Activated CD8-positive, alpha-beta T cell treated with anti-CD3 and anti-CD28 coated beads, Interleukin-2, amount 10 ng/mL, durations not matched to agents 7 days and 5 days (primary cell): ENCODE results near the gene PSMB4. TPM values are rescaled to one million over a fixed set of nuclear protein-coding genes. Genes with fewer than 3 reads are reported as not detected.
"Not testable (repeated sequence)": the region's sequence is repeated elsewhere in the genome, so short reads cannot be mapped to it uniquely, and the experiment has no call there.

ENCODE experiments used
- ATAC-seq: fragments of 150-1000 bp; cut with Tn5 transposase; one replicate; pipeline ENCODE4 v1.10.0; 2021; ENCODE audit warnings: moderate library complexity
- CTCF ChIA-PET: fragments of 350-600 bp; sonication (Branson Sonifier 250); formaldehyde crosslinking; loops from one replicate; lab custom pipeline; 2021; ENCODE audit warnings: antibody characterized with exemption; lab: Charles Lee
- POLR2A ChIA-PET: fragments of 350-600 bp; sonication (Branson Sonifier 250); formaldehyde crosslinking; loops from one replicate; lab custom pipeline; 2021; ENCODE audit warnings: antibody characterized with exemption; lab: Charles Lee
- DNase-seq: peaks from one replicate; pipeline ENCODE4 v3.0.0-alpha.2; 2020
- H3K27ac Mint-ChIP-seq: one replicate; pipeline ENCODE4 v1.8.0; 2021; ENCODE audit warnings: mild to moderate bottlenecking, mixed read lengths
- H3K27me3 Mint-ChIP-seq: one replicate; pipeline ENCODE4 v1.8.0; 2021; ENCODE audit warnings: low read depth, mixed read lengths
- H3K36me3 Mint-ChIP-seq: one replicate; pipeline ENCODE4 v1.8.0; 2021; ENCODE audit warnings: low read depth, mixed read lengths
- H3K4me1 Mint-ChIP-seq: one replicate; pipeline ENCODE4 v1.8.0; 2021; ENCODE audit warnings: low read depth, mixed read lengths
- H3K4me3 Mint-ChIP-seq: one replicate; pipeline ENCODE4 v1.8.0; 2021; ENCODE audit warnings: mild to moderate bottlenecking, mixed read lengths
- H3K9me3 Mint-ChIP-seq: one replicate; pipeline ENCODE4 v1.8.0; 2022; ENCODE audit warnings: mixed read lengths; ENCODE audit not compliant: insufficient read depth
- total RNA-seq, 2 experiments: library from RNA; stranded (reverse); gene quantifications; one replicate each; pipeline ENCODE4 v1.2.3, GENCODE V29; 2021

PSMB4 gene
- 100 to 1,000 TPM; 292 to 303 TPM for total RNA-seq

- Mint-ChIP-seq H3K4me3 (peak within 1 kb of the TSS; percentile 80), H3K27me3 (peaks cover 9% of the 10 kb centered on the region), H3K27ac (peak within 1 kb of the TSS; percentile 99), H3K9me3 (no peaks in the 10 kb centered on the region), H3K4me1 (peaks cover 26% of the 10 kb centered on the region), H3K36me3 (peaks cover 40% of the 10 kb centered on the region)
- ATAC-seq (peak; percentile 96), DNase-seq (peak; percentile 90)
- ChIA-PET POLR2A (interaction anchor here (0.7 to 2.5 kb wide), 14 partner anchors 8 to 364 kb away, joined by 3 to 11 read pairs (median 4); partner anchors contain the start of genes MRPL9, PI4KB, PIP5K1A and VPS72), CTCF (interaction anchor here (0.5 to 1.6 kb wide), 9 partner anchors 12 to 99 kb away, joined by 3 to 9 read pairs (median 4); partner anchors contain the start of gene PI4KB)
Measured at GRCh38 chr1:151399324-151400171, at the start of gene PSMB4. Gene PSMB4, plus strand, starts transcription at chr1:151399573. Its CDS starts 15 bp downstream, at chr1:151399588.

GRCh38 chr1:151350323-151350722 lies 49.0 kb upstream of the PSMB4 start:
- not testable (repeated sequence) for H3K27ac Mint-ChIP-seq, H3K27me3 Mint-ChIP-seq, ATAC-seq, H3K4me3 Mint-ChIP-seq, DNase-seq, H3K9me3 Mint-ChIP-seq
- H3K36me3 Mint-ChIP-seq: peaks cover 12% of the 10 kb centered on the region
- H3K4me1 Mint-ChIP-seq: peaks cover 21% of the 10 kb centered on the region
- ChIA-PET CTCF (interaction anchor here (1.2 to 1.5 kb wide), 2 partner anchors 9 to 531 kb away, joined by 3 to 11 read pairs; no protein-coding TSS in a partner anchor), POLR2A (interaction anchor here (0.6 to 1.3 kb wide), 2 partner anchors 23 to 175 kb away, joined by 3 to 6 read pairs; partner anchors contain the start of gene PI4KB)

GRCh38 chr1:151352021-151352718 lies 47.2 kb upstream of the PSMB4 start:
- H3K27ac Mint-ChIP-seq: no peak overlapping the region
- ChIA-PET POLR2A (interaction anchor here (0.6 kb wide), 2 partner anchors 11 to 348 kb away, joined by 3 to 5 read pairs; no protein-coding TSS in a partner anchor), CTCF (interaction anchor here (0.8 kb wide), 1 partner anchor 51 kb away, joined by 3 read pairs; no protein-coding TSS in a partner anchor)
- no peak for DNase-seq
- peaks cover 4% of the 10 kb centered on the region for H3K36me3 Mint-ChIP-seq
- no peak overlapping the region for H3K4me3 Mint-ChIP-seq
- no peaks in the 10 kb centered on the region for H3K9me3 Mint-ChIP-seq
- peaks cover 10% of the 10 kb centered on the region for H3K4me1 Mint-ChIP-seq
- H3K27me3 Mint-ChIP-seq: peaks cover 3% of the 10 kb centered on the region
- ATAC-seq: no peak

- H3K4me3 Mint-ChIP-seq: no peak overlapping the region
- DNase-seq (no peak), ATAC-seq (no peak)
- peaks cover 2% of the 10 kb centered on the region for H3K36me3 Mint-ChIP-seq
- no peaks in the 10 kb centered on the region for H3K4me1 Mint-ChIP-seq
- no peak overlapping the region for H3K27ac Mint-ChIP-seq
- ChIA-PET POLR2A (interaction anchor here (1.5 kb wide), 1 partner anchor 9 kb away, joined by 4 read pairs; the partner anchor contains the start of gene RFX5), CTCF (interaction anchor here (1.3 to 2.3 kb wide), 2 partner anchors 9 to 16 kb away, joined by 4 to 8 read pairs; no protein-coding TSS in a partner anchor)
- peaks cover 3% of the 10 kb centered on the region for H3K27me3 Mint-ChIP-seq
- H3K9me3 Mint-ChIP-seq: peaks cover 6% of the 10 kb centered on the region
Measured at GRCh38 chr1:151356696-151357095, 42.7 kb upstream of the PSMB4 start.

GRCh38 chr1:151361883-151362282 lies 37.5 kb upstream of the PSMB4 start:
- DNase-seq: no peak
- no peak overlapping the region for H3K4me3 Mint-ChIP-seq

GRCh38 chr1:151362308-151363155 lies 36.8 kb upstream of the PSMB4 start:
- Mint-ChIP-seq H3K27me3 (no peaks in the 10 kb centered on the region), H3K27ac (no peak overlapping the region), H3K9me3 (peaks cover 20% of the 10 kb centered on the region), H3K4me3 (no peak overlapping the region), H3K36me3 (peaks cover 3% of the 10 kb centered on the region), H3K4me1 (no peaks in the 10 kb centered on the region)
- ATAC-seq (no peak), DNase-seq (no peak)
- ChIA-PET POLR2A (interaction anchor here (0.6 kb wide), 1 partner anchor 10 kb away, joined by 3 read pairs; no protein-coding TSS in a partner anchor), CTCF (no interaction called here)

More at GRCh38 chr1:151361883-151362282, 37.5 kb upstream of the PSMB4 start:
- ATAC-seq: no peak
- H3K27ac Mint-ChIP-seq: no peak overlapping the region
- CTCF ChIA-PET: no interaction called here
- no peaks in the 10 kb centered on the region for H3K4me1 Mint-ChIP-seq
- POLR2A ChIA-PET: no interaction called here
- H3K27me3 Mint-ChIP-seq: no peaks in the 10 kb centered on the region
- peaks cover 3% of the 10 kb centered on the region for H3K36me3 Mint-ChIP-seq
- H3K9me3 Mint-ChIP-seq: peaks cover 20% of the 10 kb centered on the region

GRCh38 chr1:151364996-151365395 lies 34.4 kb upstream of the PSMB4 start:
- ATAC-seq: no peak
- ChIA-PET POLR2A (interaction anchor here (0.9 kb wide), 1 partner anchor 24 kb away, joined by 3 read pairs; no protein-coding TSS in a partner anchor), CTCF (interaction anchor here (1.9 kb wide), 1 partner anchor 24 kb away, joined by 7 read pairs; no protein-coding TSS in a partner anchor)
- Mint-ChIP-seq H3K27ac (no peak overlapping the region), H3K36me3 (peaks cover 3% of the 10 kb centered on the region), H3K27me3 (no peaks in the 10 kb centered on the region), H3K4me3 (no peak overlapping the region), H3K4me1 (no peaks in the 10 kb centered on the region), H3K9me3 (peaks cover 20% of the 10 kb centered on the region)
- DNase-seq: no peak

- Mint-ChIP-seq H3K27me3 (no peaks in the 10 kb centered on the region), H3K36me3 (peaks cover 3% of the 10 kb centered on the region), H3K4me1 (no peaks in the 10 kb centered on the region), H3K4me3 (no peak overlapping the region), H3K9me3 (peaks cover 10% of the 10 kb centered on the region), H3K27ac (no peak overlapping the region)
- no peak for ATAC-seq
- no peak for DNase-seq
- ChIA-PET POLR2A (no interaction called here), CTCF (interaction anchor here (1.6 kb wide), 1 partner anchor 67 kb away, joined by 4 read pairs; no protein-coding TSS in a partner anchor)
Measured at GRCh38 chr1:151367658-151368392, 31.5 kb upstream of the PSMB4 start.

- Mint-ChIP-seq H3K4me3 (no peak overlapping the region), H3K4me1 (no peaks in the 10 kb centered on the region), H3K9me3 (peaks cover 3% of the 10 kb centered on the region), H3K36me3 (no peaks in the 10 kb centered on the region), H3K27me3 (no peaks in the 10 kb centered on the region), H3K27ac (no peak overlapping the region)
- ChIA-PET CTCF (interaction anchor here (1.6 kb wide), 1 partner anchor 68 kb away, joined by 4 read pairs; no protein-coding TSS in a partner anchor), POLR2A (interaction anchor here (0.7 kb wide), 1 partner anchor 28 kb away, joined by 4 read pairs; no protein-coding TSS in a partner anchor)
- ATAC-seq (no peak), DNase-seq (no peak)
Measured at GRCh38 chr1:151368393-151369301, 30.7 kb upstream of the PSMB4 start.
